ENCODE results near the gene GPR139. TPM values are rescaled to one million over a fixed set of nuclear protein-coding genes. Genes with fewer than 3 reads are reported as not detected.

The GPR139 gene
- total RNA-seq, 2 experiments from 2014 or later: not detected

- no peak for ATAC-seq (ENCODE audit: poor library complexity)
- intact Hi-C loops (cut with DNase I, micrococcal nuclease): no loop called here
- H3K27me3 Mint-ChIP-seq: peaks cover 5% of the 10 kb centered on the region
- Histone ChIP-seq H3K27me3 (ENCODE audit: control insufficient read depth in 1 of 2, insufficient read depth in 2 of 2, low read length in 2 of 2) (no peaks in the 10 kb centered on the region), H3K36me3 (ENCODE audit: insufficient read depth, low read length) (no peaks in the 10 kb centered on the region), H3K4me1 (ENCODE audit: insufficient read depth, low read length) (no peaks in the 10 kb centered on the region), H3K27ac (ENCODE audit: low read depth in 1 of 2, low read length in 2 of 2) (no peak overlapping the region), H3K9me3 (ENCODE audit: control insufficient read depth in 1 of 2, insufficient read depth in 1 of 2, low read length in 2 of 2) (peaks cover 0 to 3% of the 10 kb centered on the region in 2 experiments), H3K4me3 (ENCODE audit: low read length) (no peak overlapping the region)
- no peaks in the 10 kb centered on the region for H3K36me3 Mint-ChIP-seq (ENCODE audit: low read depth)
- CTCF ChIA-PET: no interaction called here
- no peak overlapping the region for H3K27ac Mint-ChIP-seq
- TF ChIP-seq, protein P1, sequence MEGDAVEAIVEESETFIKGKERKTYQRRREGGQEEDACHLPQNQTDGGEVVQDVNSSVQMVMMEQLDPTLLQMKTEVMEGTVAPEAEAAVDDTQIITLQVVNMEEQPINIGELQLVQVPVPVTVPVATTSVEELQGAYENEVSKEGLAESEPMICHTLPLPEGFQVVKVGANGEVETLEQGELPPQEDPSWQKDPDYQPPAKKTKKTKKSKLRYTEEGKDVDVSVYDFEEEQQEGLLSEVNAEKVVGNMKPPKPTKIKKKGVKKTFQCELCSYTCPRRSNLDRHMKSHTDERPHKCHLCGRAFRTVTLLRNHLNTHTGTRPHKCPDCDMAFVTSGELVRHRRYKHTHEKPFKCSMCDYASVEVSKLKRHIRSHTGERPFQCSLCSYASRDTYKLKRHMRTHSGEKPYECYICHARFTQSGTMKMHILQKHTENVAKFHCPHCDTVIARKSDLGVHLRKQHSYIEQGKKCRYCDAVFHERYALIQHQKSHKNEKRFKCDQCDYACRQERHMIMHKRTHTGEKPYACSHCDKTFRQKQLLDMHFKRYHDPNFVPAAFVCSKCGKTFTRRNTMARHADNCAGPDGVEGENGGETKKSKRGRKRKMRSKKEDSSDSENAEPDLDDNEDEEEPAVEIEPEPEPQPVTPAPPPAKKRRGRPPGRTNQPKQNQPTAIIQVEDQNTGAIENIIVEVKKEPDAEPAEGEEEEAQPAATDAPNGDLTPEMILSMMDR (IDR thresholded peaks at IDR 0.05): no peak
- POLR2A ChIA-PET: no interaction called here
- H3K9me3 Mint-ChIP-seq: peaks cover 1% of the 10 kb centered on the region
- H3K4me1 Mint-ChIP-seq (ENCODE audit: low read depth): no peaks in the 10 kb centered on the region
- no peak overlapping the region for H3K4me3 Mint-ChIP-seq
- no peak for DNase-seq
Observed at GRCh38 chr16:20026361-20027072, 47.2 kb downstream of the GPR139 start.

- Mint-ChIP-seq H3K9me3 (peaks cover 7% of the 10 kb centered on the region), H3K36me3 (ENCODE audit: low read depth) (no peaks in the 10 kb centered on the region), H3K4me1 (ENCODE audit: low read depth) (no peaks in the 10 kb centered on the region), H3K27ac (no peak overlapping the region), H3K4me3 (no peak overlapping the region), H3K27me3 (peaks cover 5% of the 10 kb centered on the region)
- no peak for DNase-seq
- ATAC-seq (ENCODE audit: poor library complexity): no peak
- no peak overlapping the region for H3K4me3 ChIP-seq (ENCODE audit: low read length)
- H3K9me3 ChIP-seq (ENCODE audit: control insufficient read depth in 1 of 2, insufficient read depth in 1 of 2, low read length in 2 of 2): no peaks in the 10 kb centered on the region
- no peaks in the 10 kb centered on the region for H3K4me1 ChIP-seq (ENCODE audit: insufficient read depth, low read length)
- intact Hi-C loops (cut with DNase I, micrococcal nuclease): no loop called here
- H3K36me3 ChIP-seq (ENCODE audit: insufficient read depth, low read length): no peaks in the 10 kb centered on the region
- H3K27me3 ChIP-seq (ENCODE audit: control insufficient read depth in 1 of 2, insufficient read depth in 2 of 2, low read length in 2 of 2): no peaks in the 10 kb centered on the region
- ChIA-PET CTCF (no interaction called here), POLR2A (no interaction called here)
- H3K27ac ChIP-seq (ENCODE audit: low read depth in 1 of 2, low read length in 2 of 2): no peak overlapping the region
- TF ChIP-seq, protein P1 (IDR thresholded peaks at IDR 0.05): no peak
Observed at GRCh38 chr16:20023190-20023589, 50.5 kb downstream of the GPR139 start.

- ATAC-seq (ENCODE audit: poor library complexity) (no peak), DNase-seq (no peak)
- Mint-ChIP-seq H3K27ac (no peak overlapping the region), H3K4me1 (ENCODE audit: low read depth) (no peaks in the 10 kb centered on the region), H3K4me3 (no peak overlapping the region), H3K36me3 (ENCODE audit: low read depth) (no peaks in the 10 kb centered on the region), H3K9me3 (peaks cover 7% of the 10 kb centered on the region), H3K27me3 (peaks cover 2% of the 10 kb centered on the region)
- H3K27ac ChIP-seq (ENCODE audit: low read depth in 1 of 2, low read length in 2 of 2): no peak overlapping the region
- ChIA-PET CTCF (interaction anchor here (0.6 kb wide), 1 partner anchor 23 kb away, joined by 4 read pairs; no protein-coding TSS in a partner anchor), POLR2A (no interaction called here)
- H3K36me3 ChIP-seq (ENCODE audit: insufficient read depth, low read length): no peaks in the 10 kb centered on the region
- no peaks in the 10 kb centered on the region for H3K27me3 ChIP-seq (ENCODE audit: control insufficient read depth in 1 of 2, insufficient read depth in 2 of 2, low read length in 2 of 2)
- H3K4me3 ChIP-seq (ENCODE audit: low read length): no peak overlapping the region
- TF ChIP-seq, protein P1 (IDR thresholded peaks at IDR 0.05): no peak
- H3K9me3 ChIP-seq (ENCODE audit: control insufficient read depth in 1 of 2, insufficient read depth in 1 of 2, low read length in 2 of 2): no peaks in the 10 kb centered on the region
- H3K4me1 ChIP-seq (ENCODE audit: insufficient read depth, low read length): no peaks in the 10 kb centered on the region
- intact Hi-C loops (cut with DNase I, micrococcal nuclease): no loop called here
Observed at GRCh38 chr16:20020976-20021375, 52.7 kb downstream of the GPR139 start.
